ENCODE measurements around the gene PLCB4. TPM values are rescaled to one million over a fixed set of nuclear protein-coding genes. Genes with fewer than 3 reads are reported as not detected.
A peak's percentile ranks its signal among the peaks of the same experiment; 100 is the strongest.

Gene PLCB4
- total and polyA plus RNA-seq, 2 donors, result 4.8 to 7.6 TPM

- Histone ChIP-seq H3K9me3 (ENCODE audit: control insufficient read depth in 2 of 2, insufficient read depth in 1 of 2, low read length in 1 of 2) (no peaks in the 10 kb centered on the region), H3K27ac (ENCODE audit: low read depth in 1 of 2, low read length in 1 of 2) (no peak overlapping the region), H3K4me1 (ENCODE audit: control insufficient read depth in 2 of 2, insufficient read depth in 2 of 2, low read length in 2 of 2) (no peaks in the 10 kb centered on the region), H3K27me3 (ENCODE audit: control insufficient read depth in 2 of 2, insufficient read depth in 1 of 2, low read length in 1 of 2) (no peaks in the 10 kb centered on the region), H3K4me3 (ENCODE audit: low read length in 2 of 2) (no peak overlapping the region), H3K36me3 (ENCODE audit: control insufficient read depth in 2 of 2, insufficient read depth in 2 of 2, low read length in 1 of 2) (no peaks in the 10 kb centered on the region)
- WGBS, result 61% methylated on average over 7 of the region's 7 CpGs
- DNase-seq (ENCODE audit: low read depth in 6 of 9, low spot score in 9 of 9), result no peak
Measured at GRCh38 chr20:9319687-9320384, 250.9 kb downstream of the PLCB4 start.

GRCh38 chr20:9321007-9321406, 252.1 kb downstream of the PLCB4 start:
- Histone ChIP-seq H3K36me3 (ENCODE audit: control insufficient read depth in 2 of 2, insufficient read depth in 2 of 2, low read length in 1 of 2) (no peaks in the 10 kb centered on the region), H3K27ac (ENCODE audit: low read depth in 1 of 2, low read length in 1 of 2) (no peak overlapping the region), H3K4me3 (ENCODE audit: low read length in 2 of 2) (no peak overlapping the region), H3K9me3 (ENCODE audit: control insufficient read depth in 2 of 2, insufficient read depth in 1 of 2, low read length in 1 of 2) (no peaks in the 10 kb centered on the region), H3K27me3 (ENCODE audit: control insufficient read depth in 2 of 2, insufficient read depth in 1 of 2, low read length in 1 of 2) (no peaks in the 10 kb centered on the region), H3K4me1 (ENCODE audit: control insufficient read depth in 2 of 2, insufficient read depth in 2 of 2, low read length in 2 of 2) (no peaks in the 10 kb centered on the region)
- 97% methylated on average over 2 of the region's 2 CpGs for WGBS
- DNase-seq (ENCODE audit: low read depth in 6 of 9, low spot score in 9 of 9), result no peak

GRCh38 chr20:9322661-9323060, 253.8 kb downstream of the PLCB4 start:
- WGBS, result 95% methylated on average over 1 of the region's 1 CpG
- Histone ChIP-seq H3K4me3 (ENCODE audit: low read length in 2 of 2) (no peak overlapping the region), H3K27ac (ENCODE audit: low read depth in 1 of 2, low read length in 1 of 2) (no peak overlapping the region), H3K27me3 (ENCODE audit: control insufficient read depth in 2 of 2, insufficient read depth in 1 of 2, low read length in 1 of 2) (no peaks in the 10 kb centered on the region), H3K9me3 (ENCODE audit: control insufficient read depth in 2 of 2, insufficient read depth in 1 of 2, low read length in 1 of 2) (no peaks in the 10 kb centered on the region), H3K36me3 (ENCODE audit: control insufficient read depth in 2 of 2, insufficient read depth in 2 of 2, low read length in 1 of 2) (no peaks in the 10 kb centered on the region), H3K4me1 (ENCODE audit: control insufficient read depth in 2 of 2, insufficient read depth in 2 of 2, low read length in 2 of 2) (no peaks in the 10 kb centered on the region)
- no peak for DNase-seq (ENCODE audit: low read depth in 6 of 9, low spot score in 9 of 9)

DNA sequence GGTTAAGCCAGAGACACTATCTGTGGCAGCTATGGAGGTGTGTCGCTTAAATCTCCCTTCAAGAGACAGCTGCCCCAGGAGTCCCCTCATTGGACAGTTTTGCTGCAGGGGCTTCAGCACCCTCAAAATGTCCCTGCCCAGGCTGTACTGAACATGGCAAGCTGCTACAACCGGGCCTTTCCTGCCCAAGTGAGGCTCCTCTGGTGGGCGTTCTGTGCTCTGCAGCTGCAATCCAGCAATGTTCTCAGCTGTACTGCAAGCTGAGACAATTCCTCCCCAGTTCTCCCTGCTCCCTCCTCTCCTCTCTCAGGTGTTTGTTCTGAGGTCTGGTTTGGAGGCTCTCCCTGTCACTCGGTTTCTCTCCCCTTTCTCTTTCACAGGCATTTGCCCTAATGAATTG, 254.7 kb downstream of the PLCB4 start:
- peak in 1 of 9 donors; percentile 3 for DNase-seq (ENCODE audit: low read depth in 6 of 9, low spot score in 9 of 9)
- no peaks in the 10 kb centered on the region for H3K27me3 ChIP-seq (ENCODE audit: control insufficient read depth in 2 of 2, insufficient read depth in 1 of 2, low read length in 1 of 2)
- H3K4me3 ChIP-seq (ENCODE audit: low read length in 2 of 2), result no peak overlapping the region
- H3K36me3 ChIP-seq (ENCODE audit: control insufficient read depth in 2 of 2, insufficient read depth in 2 of 2, low read length in 1 of 2), result no peaks in the 10 kb centered on the region
- no peak overlapping the region for H3K27ac ChIP-seq (ENCODE audit: low read depth in 1 of 2, low read length in 1 of 2)
- WGBS, result 94% methylated on average over 4 of the region's 4 CpGs
- no peaks in the 10 kb centered on the region for H3K9me3 ChIP-seq (ENCODE audit: control insufficient read depth in 2 of 2, insufficient read depth in 1 of 2, low read length in 1 of 2)
- no peaks in the 10 kb centered on the region for H3K4me1 ChIP-seq (ENCODE audit: control insufficient read depth in 2 of 2, insufficient read depth in 2 of 2, low read length in 2 of 2)

- over 99% methylated on average over 4 of the region's 4 CpGs for WGBS
- H3K9me3 ChIP-seq (ENCODE audit: control insufficient read depth in 2 of 2, insufficient read depth in 1 of 2, low read length in 1 of 2), result no peaks in the 10 kb centered on the region
- DNase-seq (ENCODE audit: low read depth in 6 of 9, low spot score in 9 of 9), result no peak
- H3K27ac ChIP-seq (ENCODE audit: low read depth in 1 of 2, low read length in 1 of 2), result no peak overlapping the region
- H3K36me3 ChIP-seq (ENCODE audit: control insufficient read depth in 2 of 2, insufficient read depth in 2 of 2, low read length in 1 of 2), result no peaks in the 10 kb centered on the region
- no peaks in the 10 kb centered on the region for H3K27me3 ChIP-seq (ENCODE audit: control insufficient read depth in 2 of 2, insufficient read depth in 1 of 2, low read length in 1 of 2)
- H3K4me3 ChIP-seq (ENCODE audit: low read length in 2 of 2), result no peak overlapping the region
- no peaks in the 10 kb centered on the region for H3K4me1 ChIP-seq (ENCODE audit: control insufficient read depth in 2 of 2, insufficient read depth in 2 of 2, low read length in 2 of 2)
Measured at GRCh38 chr20:9329355-9330101, 260.6 kb downstream of the PLCB4 start.

DNA sequence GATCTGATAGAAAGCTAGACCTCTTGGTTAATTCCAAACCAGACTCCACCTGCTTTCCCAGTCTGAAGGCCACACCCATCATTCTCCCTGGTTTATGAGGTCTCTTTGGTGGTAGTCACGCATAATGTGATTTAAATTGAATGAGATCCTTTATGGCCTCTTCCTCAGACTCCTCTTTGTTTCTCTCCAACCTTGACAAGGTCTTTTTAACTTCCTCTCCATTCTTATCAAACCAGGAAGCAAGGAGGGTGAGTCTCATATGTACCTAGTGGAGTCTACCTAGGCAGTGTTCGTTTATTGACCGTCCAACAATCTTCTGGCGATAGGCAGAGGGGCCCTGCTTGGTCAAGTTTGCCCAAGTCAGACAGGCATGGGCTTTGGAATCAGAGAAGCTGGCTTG, 261.3 kb downstream of the PLCB4 start:
- H3K9me3 ChIP-seq (ENCODE audit: control insufficient read depth in 2 of 2, insufficient read depth in 1 of 2, low read length in 1 of 2), result no peaks in the 10 kb centered on the region
- no peak for DNase-seq (ENCODE audit: low read depth in 6 of 9, low spot score in 9 of 9)
- no peaks in the 10 kb centered on the region for H3K27me3 ChIP-seq (ENCODE audit: control insufficient read depth in 2 of 2, insufficient read depth in 1 of 2, low read length in 1 of 2)
- H3K36me3 ChIP-seq (ENCODE audit: control insufficient read depth in 2 of 2, insufficient read depth in 2 of 2, low read length in 1 of 2), result no peaks in the 10 kb centered on the region
- H3K4me1 ChIP-seq (ENCODE audit: control insufficient read depth in 2 of 2, insufficient read depth in 2 of 2, low read length in 2 of 2), result no peaks in the 10 kb centered on the region
- 99% methylated on average over 4 of the region's 4 CpGs for WGBS
- no peak overlapping the region for H3K27ac ChIP-seq (ENCODE audit: low read depth in 1 of 2, low read length in 1 of 2)
- H3K4me3 ChIP-seq (ENCODE audit: low read length in 2 of 2), result no peak overlapping the region

DNA sequence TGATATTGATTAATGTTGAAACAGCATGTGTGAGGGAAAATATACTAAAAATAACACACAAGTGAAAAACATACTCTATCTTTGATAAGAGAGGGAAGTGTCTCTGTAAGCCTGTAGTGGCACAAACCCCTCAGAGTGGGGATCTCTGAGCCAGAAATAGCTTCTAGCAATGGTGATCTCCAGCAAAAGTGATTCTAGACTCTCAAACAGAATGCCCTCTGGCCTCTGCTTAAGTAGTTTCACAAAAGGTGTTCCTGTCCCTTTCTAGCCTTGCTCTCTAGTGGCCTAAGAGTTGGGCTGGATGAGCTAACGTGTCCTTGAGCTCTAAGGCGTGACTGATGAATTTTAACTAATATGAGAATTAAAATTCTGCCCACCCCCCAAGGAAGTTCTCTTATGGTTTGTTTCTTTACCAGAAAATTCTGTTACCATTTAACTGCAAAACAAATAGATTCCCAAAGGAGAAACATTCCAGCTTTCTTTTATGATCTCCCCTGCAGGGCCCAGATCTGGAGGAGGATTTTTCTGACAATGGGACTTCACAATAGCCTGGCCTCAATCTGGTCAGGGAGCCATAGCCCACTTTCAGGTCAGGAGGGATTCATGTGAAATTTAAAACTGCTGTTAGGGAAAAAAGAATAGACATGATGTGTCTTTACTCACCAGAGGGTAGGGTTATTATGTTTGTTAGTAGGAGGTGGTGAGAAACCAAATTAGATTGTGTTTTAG, 263.0 kb downstream of the PLCB4 start:
- no peaks in the 10 kb centered on the region for H3K36me3 ChIP-seq (ENCODE audit: control insufficient read depth in 2 of 2, insufficient read depth in 2 of 2, low read length in 1 of 2)
- H3K4me1 ChIP-seq (ENCODE audit: control insufficient read depth in 2 of 2, insufficient read depth in 2 of 2, low read length in 2 of 2), result no peaks in the 10 kb centered on the region
- no peaks in the 10 kb centered on the region for H3K9me3 ChIP-seq (ENCODE audit: control insufficient read depth in 2 of 2, insufficient read depth in 1 of 2, low read length in 1 of 2)
- H3K4me3 ChIP-seq (ENCODE audit: low read length in 2 of 2), result no peak overlapping the region
- no peak overlapping the region for H3K27ac ChIP-seq (ENCODE audit: low read depth in 1 of 2, low read length in 1 of 2)
- no peak for DNase-seq (ENCODE audit: low read depth in 6 of 9, low spot score in 9 of 9)
- H3K27me3 ChIP-seq (ENCODE audit: control insufficient read depth in 2 of 2, insufficient read depth in 1 of 2, low read length in 1 of 2), result no peaks in the 10 kb centered on the region
- WGBS, result over 99% methylated on average over 2 of the region's 2 CpGs

DNA sequence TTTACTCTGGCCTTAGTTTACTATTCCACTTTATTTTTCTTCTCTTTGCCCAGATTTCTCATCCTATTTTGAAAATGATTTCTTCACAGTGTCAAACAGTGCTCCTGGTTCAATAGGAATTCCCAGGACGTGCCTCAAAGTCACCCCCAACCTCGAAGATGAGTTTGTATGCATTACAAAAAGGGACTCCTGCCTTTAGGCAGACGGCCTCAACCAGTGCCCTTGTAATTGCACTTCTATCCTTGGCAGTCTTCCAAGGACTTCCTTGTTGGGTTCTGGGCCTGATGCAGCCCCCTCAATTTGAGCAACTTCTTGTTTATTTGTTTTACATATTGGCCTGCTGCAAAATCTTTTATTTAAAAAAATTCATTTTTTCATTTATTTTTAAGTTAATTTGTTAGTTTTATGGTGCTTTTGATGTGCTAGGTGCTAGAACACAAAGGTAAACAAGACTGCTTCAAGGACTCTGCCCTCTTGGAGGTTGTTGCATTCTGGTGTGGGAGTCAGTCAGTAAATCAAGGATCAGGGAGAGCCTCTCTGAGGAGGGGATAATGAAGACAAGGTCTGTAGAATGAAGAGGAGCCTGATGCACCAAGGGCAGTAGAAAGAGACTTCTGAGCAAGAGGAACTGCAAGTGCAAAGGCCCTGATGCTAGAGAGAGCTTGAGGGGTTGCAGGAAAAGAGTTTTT, 264.0 kb downstream of the PLCB4 start:
- no peaks in the 10 kb centered on the region for H3K36me3 ChIP-seq (ENCODE audit: control insufficient read depth in 2 of 2, insufficient read depth in 2 of 2, low read length in 1 of 2)
- WGBS, result 64% methylated on average over 3 of the region's 3 CpGs
- H3K27me3 ChIP-seq (ENCODE audit: control insufficient read depth in 2 of 2, insufficient read depth in 1 of 2, low read length in 1 of 2), result no peaks in the 10 kb centered on the region
- H3K9me3 ChIP-seq (ENCODE audit: control insufficient read depth in 2 of 2, insufficient read depth in 1 of 2, low read length in 1 of 2), result no peaks in the 10 kb centered on the region
- no peak overlapping the region for H3K4me3 ChIP-seq (ENCODE audit: low read length in 2 of 2)
- H3K27ac ChIP-seq (ENCODE audit: low read depth in 1 of 2, low read length in 1 of 2), result no peak overlapping the region
- DNase-seq (ENCODE audit: low read depth in 6 of 9, low spot score in 9 of 9), result no peak
- H3K4me1 ChIP-seq (ENCODE audit: control insufficient read depth in 2 of 2, insufficient read depth in 2 of 2, low read length in 2 of 2), result no peaks in the 10 kb centered on the region

- H3K4me3 ChIP-seq (ENCODE audit: low read length in 2 of 2), result no peak overlapping the region
- no peaks in the 10 kb centered on the region for H3K36me3 ChIP-seq (ENCODE audit: control insufficient read depth in 2 of 2, insufficient read depth in 2 of 2, low read length in 1 of 2)
- no peaks in the 10 kb centered on the region for H3K4me1 ChIP-seq (ENCODE audit: control insufficient read depth in 2 of 2, insufficient read depth in 2 of 2, low read length in 2 of 2)
- H3K27me3 ChIP-seq (ENCODE audit: control insufficient read depth in 2 of 2, insufficient read depth in 1 of 2, low read length in 1 of 2), result no peaks in the 10 kb centered on the region
- 98% methylated on average over 3 of the region's 3 CpGs for WGBS
- H3K9me3 ChIP-seq (ENCODE audit: control insufficient read depth in 2 of 2, insufficient read depth in 1 of 2, low read length in 1 of 2), result no peaks in the 10 kb centered on the region
- DNase-seq (ENCODE audit: low read depth in 6 of 9, low spot score in 9 of 9), result no peak
- H3K27ac ChIP-seq (ENCODE audit: low read depth in 1 of 2, low read length in 1 of 2), result no peak overlapping the region
Measured at GRCh38 chr20:9334866-9335265, 266.0 kb downstream of the PLCB4 start.
